ENCODE measurements around the gene ZNF724. TPM values are rescaled to one million over a fixed set of nuclear protein-coding genes. Genes with fewer than 3 reads are reported as not detected.

ZNF724 gene
- total RNA-seq, 2 experiments from 2014 or later = 12.9 to 13.3 TPM

DNA sequence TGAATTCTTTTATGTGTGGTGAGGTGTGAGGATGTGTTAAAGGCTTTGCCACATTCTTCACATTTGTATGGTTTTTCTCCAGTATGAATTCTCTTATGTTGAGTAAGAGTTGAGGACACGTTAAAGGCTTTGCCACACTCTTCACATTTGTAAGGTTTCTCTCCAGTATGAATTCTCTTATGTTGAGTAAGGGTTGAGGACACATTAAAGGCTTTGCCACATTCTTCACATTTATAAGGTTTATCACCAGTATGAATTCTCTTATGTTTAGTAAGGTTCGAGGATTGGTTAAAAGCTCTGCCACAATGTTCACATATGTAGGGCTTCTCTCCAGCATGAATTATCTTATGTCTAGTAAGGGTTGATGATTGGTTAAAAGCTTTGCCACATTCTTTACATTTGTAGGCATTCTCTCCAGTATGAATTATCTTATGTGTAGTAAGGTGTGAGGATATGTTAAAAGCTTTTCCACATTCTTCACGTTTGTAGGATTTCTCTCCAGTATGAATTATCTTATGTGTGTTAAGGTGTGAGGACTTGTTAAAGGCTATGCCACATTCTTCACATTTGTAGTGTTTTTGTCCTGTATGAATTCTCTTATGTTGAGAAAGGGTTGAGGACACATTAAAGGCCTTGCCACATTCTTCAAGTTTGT, 27.1 kb downstream of the ZNF724 start:
- H3K27me3 Mint-ChIP-seq (ENCODE audit: low read depth) = no peaks in the 10 kb centered on the region
- CTCF ChIA-PET = no interaction called here
- no peak overlapping the region for H3K4me3 Mint-ChIP-seq
- no peaks in the 10 kb centered on the region for H3K4me1 Mint-ChIP-seq (ENCODE audit: low read depth)
- H3K9me3 Mint-ChIP-seq = peaks cover 46% of the 10 kb centered on the region
- H3K36me3 Mint-ChIP-seq (ENCODE audit: low read depth) = peaks cover 76% of the 10 kb centered on the region
- DNase-seq = no peak
- intact Hi-C loops (cut with micrococcal nuclease) = loop anchor here (10.0 kb wide), 1 partner anchor 142 kb away; no protein-coding TSS in a partner anchor
- H3K27ac Mint-ChIP-seq = peak overlapping the region; percentile 38

DNA sequence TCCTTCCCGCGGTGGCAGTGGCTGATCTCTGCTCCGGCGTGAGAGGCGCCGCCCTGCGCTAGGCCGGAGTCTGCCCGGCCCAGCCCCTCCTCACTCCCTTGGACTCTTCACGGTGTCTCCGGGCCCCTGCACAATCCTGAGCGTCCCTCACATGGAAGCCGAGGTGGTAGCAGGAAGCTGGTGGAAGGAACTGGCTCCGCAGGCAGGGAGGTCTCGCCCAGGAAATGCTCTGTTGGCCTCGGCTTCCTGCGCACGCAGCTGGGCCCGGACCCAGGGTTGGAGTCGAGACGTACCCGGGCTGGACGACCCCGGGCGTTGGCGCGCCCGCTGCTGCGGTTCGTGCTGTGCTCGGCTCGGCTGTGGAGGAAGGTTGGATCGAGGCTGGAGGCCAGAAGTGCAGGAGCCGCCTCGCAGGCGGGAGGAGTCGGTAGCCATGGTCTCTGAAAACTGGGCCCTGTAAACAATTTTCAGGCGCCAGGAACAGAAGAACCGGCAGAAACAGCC, 46.3 kb downstream of the ZNF724 start:
- H3K36me3 Mint-ChIP-seq (ENCODE audit: low read depth) = peaks cover 2% of the 10 kb centered on the region
- no peak for DNase-seq
- intact Hi-C loops (cut with micrococcal nuclease) = no loop called here
- H3K27ac Mint-ChIP-seq = no peak overlapping the region
- CTCF ChIA-PET = no interaction called here
- H3K27me3 Mint-ChIP-seq (ENCODE audit: low read depth) = no peaks in the 10 kb centered on the region
- peaks cover 15% of the 10 kb centered on the region for H3K9me3 Mint-ChIP-seq
- H3K4me1 Mint-ChIP-seq (ENCODE audit: low read depth) = no peaks in the 10 kb centered on the region
- peak overlapping the region; percentile 9 for H3K4me3 Mint-ChIP-seq

DNA sequence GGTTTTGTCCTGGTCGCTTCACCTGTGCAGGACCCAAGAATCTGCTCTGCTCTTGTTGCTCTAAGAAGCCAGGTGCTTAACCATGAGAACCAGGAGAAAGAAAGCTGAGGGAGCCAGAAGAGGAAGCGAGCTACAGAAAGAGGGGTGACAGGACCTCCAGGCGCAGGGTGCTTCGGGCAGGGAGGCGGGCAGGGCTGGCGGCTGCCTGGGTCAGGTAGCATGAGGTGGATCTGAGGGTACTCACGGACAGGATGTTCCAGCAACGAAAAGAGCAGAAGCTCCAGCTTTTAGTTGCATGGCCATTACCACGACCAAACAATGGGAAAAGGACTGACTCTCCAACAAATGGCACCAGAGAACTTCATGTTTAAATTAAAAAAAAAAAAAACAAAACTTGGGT, 59.9 kb downstream of the ZNF724 start:
- no peaks in the 10 kb centered on the region for H3K27me3 Mint-ChIP-seq (ENCODE audit: low read depth)

DNA sequence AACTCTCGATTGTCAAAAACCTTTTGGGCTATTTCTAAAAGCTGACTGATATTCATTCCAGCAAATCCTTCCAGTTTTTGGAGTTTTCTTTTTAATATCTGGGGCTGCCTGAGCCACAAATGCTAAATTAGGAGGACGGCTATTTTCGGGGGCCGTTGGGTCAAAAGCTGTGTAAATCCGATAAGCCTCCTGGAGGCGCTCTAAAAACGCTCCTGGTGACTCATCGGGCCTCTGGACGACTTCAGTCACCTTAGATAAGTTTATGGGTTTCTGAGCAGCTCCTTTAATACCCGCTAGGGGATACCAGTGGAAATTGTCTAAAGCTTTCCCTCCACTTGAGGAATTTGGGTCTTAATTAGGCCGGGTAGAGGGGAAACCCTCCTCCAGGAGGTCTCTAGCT, 66.9 kb downstream of the ZNF724 start:
- Mint-ChIP-seq H3K9me3 (peaks cover 12% of the 10 kb centered on the region), H3K27ac (no peak overlapping the region), H3K4me3 (no peak overlapping the region), H3K36me3 (ENCODE audit: low read depth) (no peaks in the 10 kb centered on the region), H3K27me3 (ENCODE audit: low read depth) (no peaks in the 10 kb centered on the region), H3K4me1 (ENCODE audit: low read depth) (no peaks in the 10 kb centered on the region)
- intact Hi-C loops (cut with micrococcal nuclease) = no loop called here
- CTCF ChIA-PET = no interaction called here
- no peak for DNase-seq

More for the DNA sequence above, 59.9 kb downstream of the ZNF724 start:
- Mint-ChIP-seq H3K9me3 (peaks cover 10% of the 10 kb centered on the region), H3K4me1 (ENCODE audit: low read depth) (no peaks in the 10 kb centered on the region), H3K27ac (no peak overlapping the region), H3K36me3 (ENCODE audit: low read depth) (no peaks in the 10 kb centered on the region), H3K4me3 (no peak overlapping the region)
- no peak for DNase-seq
- CTCF ChIA-PET = no interaction called here
- intact Hi-C loops (cut with micrococcal nuclease) = no loop called here

Other genes starting within 250 kb of the ZNF724 start
- gene ZNF728, start 247.2 kb downstream of the ZNF724 start, total RNA-seq = not detected
- under 1 TPM; 0.52 to 0.81 TPM for gene ZNF730, start 133.4 kb downstream of the ZNF724 start, total RNA-seq
- 10 to 100 TPM; 33.7 to 36.3 TPM for gene ZNF91, start 145.1 kb upstream of the ZNF724 start, total RNA-seq

All from activated naive CD4-positive, alpha-beta T cell treated with anti-CD3 and anti-CD28 coated beads for 36 hours (primary cell).